ENCODE measurements around the gene CPNE5. TPM values are rescaled to one million over a fixed set of nuclear protein-coding genes. Genes with fewer than 3 reads are reported as not detected.

The CPNE5 gene
- total and polyA plus RNA-seq, 9 of the 15 experiments (the other 6 are each of a cell fraction or from before 2014, with no cell fraction given) = 0.14 to 1.0 (median 0.46) TPM; not detected in 2

DNA sequence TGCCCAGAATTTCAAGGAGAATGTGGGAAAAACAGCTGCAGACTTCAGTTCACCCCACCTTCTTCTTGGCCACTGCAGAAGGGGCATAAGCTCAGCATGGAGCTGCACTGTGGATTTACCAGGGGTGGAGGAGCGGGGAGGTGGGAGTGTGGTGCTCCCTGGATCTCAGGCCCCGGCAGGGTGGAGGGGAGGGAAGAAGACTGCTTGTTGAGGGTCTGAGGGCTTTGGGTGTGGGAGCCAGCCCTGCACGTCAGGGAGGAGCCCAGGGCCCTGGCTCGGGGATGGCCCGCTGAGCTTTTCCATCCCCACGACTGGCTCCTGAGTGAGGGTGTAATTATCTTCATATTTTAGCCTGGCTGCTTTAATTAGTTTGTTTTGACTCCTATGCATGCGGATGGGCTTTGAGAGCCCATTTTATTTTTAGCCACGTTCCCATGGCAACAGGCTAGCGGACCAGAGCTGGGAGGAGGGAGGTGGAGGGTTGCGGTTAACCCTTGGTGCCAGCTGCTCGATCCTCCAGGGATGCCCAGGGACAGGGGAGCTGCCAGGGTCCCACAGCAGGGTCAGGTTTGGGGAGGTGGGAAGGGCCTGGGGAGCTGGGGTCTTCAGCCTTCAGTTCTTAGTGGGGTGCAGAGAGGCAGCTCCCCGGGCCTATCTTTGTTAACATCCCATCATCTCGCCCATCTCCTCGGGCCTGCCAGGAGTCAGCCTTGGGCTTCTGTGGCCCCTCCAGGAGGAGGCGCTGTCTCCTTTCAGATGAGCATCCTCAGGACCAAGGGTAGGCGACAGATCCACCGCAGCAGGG is 73.4 kb downstream of the CPNE5 start (continued):
- TF ChIP-seq, protein P1, sequence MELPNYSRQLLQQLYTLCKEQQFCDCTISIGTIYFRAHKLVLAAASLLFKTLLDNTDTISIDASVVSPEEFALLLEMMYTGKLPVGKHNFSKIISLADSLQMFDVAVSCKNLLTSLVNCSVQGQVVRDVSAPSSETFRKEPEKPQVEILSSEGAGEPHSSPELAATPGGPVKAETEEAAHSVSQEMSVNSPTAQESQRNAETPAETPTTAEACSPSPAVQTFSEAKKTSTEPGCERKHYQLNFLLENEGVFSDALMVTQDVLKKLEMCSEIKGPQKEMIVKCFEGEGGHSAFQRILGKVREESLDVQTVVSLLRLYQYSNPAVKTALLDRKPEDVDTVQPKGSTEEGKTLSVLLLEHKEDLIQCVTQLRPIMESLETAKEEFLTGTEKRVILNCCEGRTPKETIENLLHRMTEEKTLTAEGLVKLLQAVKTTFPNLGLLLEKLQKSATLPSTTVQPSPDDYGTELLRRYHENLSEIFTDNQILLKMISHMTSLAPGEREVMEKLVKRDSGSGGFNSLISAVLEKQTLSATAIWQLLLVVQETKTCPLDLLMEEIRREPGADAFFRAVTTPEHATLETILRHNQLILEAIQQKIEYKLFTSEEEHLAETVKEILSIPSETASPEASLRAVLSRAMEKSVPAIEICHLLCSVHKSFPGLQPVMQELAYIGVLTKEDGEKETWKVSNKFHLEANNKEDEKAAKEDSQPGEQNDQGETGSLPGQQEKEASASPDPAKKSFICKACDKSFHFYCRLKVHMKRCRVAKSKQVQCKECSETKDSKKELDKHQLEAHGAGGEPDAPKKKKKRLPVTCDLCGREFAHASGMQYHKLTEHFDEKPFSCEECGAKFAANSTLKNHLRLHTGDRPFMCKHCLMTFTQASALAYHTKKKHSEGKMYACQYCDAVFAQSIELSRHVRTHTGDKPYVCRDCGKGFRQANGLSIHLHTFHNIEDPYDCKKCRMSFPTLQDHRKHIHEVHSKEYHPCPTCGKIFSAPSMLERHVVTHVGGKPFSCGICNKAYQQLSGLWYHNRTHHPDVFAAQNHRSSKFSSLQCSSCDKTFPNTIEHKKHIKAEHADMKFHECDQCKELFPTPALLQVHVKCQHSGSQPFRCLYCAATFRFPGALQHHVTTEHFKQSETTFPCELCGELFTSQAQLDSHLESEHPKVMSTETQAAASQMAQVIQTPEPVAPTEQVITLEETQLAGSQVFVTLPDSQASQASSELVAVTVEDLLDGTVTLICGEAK (IDR thresholded peaks at IDR 0.05) = no peak
- TF ChIP-seq, protein P1 (CRISPR knock-in tag; IDR thresholded peaks at IDR 0.05) = no peak
- TF ChIP-seq ZBTB17 (CRISPR knock-in tag; IDR thresholded peaks at IDR 0.05) = no peak
- peak; percentile 55 to 60; a peak in 2 of 4 replicates for TF ChIP-seq MAZ (CRISPR knock-in tag; conservative IDR thresholded peaks at IDR 0.05 in 1 of 2, IDR thresholded peaks at IDR 0.05 in 1 of 2)
- TF ChIP-seq NFATC3 (IDR thresholded peaks at IDR 0.05) = no peak
- TF ChIP-seq DDX20 (tag; IDR thresholded peaks at IDR 0.05; ENCODE audit: low read depth) = no peak
- TF ChIP-seq SREBF1 (IDR thresholded peaks at IDR 0.05; ENCODE audit: borderline replicate concordance, low read depth, low read length) = no peak
- no peak for TF ChIP-seq HDAC3 (IDR thresholded peaks at IDR 0.05; ENCODE audit: borderline replicate concordance, partially characterized antibody)
- TF ChIP-seq WHSC1 (IDR thresholded peaks at IDR 0.05; ENCODE audit: low read length) = no peak
- no peak for TF ChIP-seq THAP7 (CRISPR knock-in tag; IDR thresholded peaks at IDR 0.05)
- TF ChIP-seq RAD51 (IDR thresholded peaks at IDR 0.05; ENCODE audit: borderline replicate concordance, low read depth) = no peak
- no peak for TF ChIP-seq SMAD2 (IDR thresholded peaks at IDR 0.05; ENCODE audit: low read depth, low read length)
- TF ChIP-seq, protein P2, sequence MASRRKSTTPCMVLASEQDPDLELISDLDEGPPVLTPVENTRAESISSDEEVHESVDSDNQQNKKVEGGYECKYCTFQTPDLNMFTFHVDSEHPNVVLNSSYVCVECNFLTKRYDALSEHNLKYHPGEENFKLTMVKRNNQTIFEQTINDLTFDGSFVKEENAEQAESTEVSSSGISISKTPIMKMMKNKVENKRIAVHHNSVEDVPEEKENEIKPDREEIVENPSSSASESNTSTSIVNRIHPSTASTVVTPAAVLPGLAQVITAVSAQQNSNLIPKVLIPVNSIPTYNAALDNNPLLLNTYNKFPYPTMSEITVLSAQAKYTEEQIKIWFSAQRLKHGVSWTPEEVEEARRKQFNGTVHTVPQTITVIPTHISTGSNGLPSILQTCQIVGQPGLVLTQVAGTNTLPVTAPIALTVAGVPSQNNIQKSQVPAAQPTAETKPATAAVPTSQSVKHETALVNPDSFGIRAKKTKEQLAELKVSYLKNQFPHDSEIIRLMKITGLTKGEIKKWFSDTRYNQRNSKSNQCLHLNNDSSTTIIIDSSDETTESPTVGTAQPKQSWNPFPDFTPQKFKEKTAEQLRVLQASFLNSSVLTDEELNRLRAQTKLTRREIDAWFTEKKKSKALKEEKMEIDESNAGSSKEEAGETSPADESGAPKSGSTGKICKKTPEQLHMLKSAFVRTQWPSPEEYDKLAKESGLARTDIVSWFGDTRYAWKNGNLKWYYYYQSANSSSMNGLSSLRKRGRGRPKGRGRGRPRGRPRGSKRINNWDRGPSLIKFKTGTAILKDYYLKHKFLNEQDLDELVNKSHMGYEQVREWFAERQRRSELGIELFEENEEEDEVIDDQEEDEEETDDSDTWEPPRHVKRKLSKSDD (conservative IDR thresholded peaks at IDR 0.05; ENCODE audit: low read length) = no peak
- TF ChIP-seq, protein P3, sequence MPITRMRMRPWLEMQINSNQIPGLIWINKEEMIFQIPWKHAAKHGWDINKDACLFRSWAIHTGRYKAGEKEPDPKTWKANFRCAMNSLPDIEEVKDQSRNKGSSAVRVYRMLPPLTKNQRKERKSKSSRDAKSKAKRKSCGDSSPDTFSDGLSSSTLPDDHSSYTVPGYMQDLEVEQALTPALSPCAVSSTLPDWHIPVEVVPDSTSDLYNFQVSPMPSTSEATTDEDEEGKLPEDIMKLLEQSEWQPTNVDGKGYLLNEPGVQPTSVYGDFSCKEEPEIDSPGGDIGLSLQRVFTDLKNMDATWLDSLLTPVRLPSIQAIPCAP (CRISPR knock-in tag; IDR thresholded peaks at IDR 0.05; ENCODE audit: borderline replicate concordance) = no peak
